GM21447 (cell line): ENCODE measurements around the gene ZNF789.
"Not testable (repeated sequence)": the region's sequence is repeated elsewhere in the genome, so short reads cannot be mapped to it uniquely, and the experiment has no call there.

Source experiments
- ATAC-seq: cut with Tn5 transposase; IDR thresholded peaks from one replicate; pipeline ENCODE4 v1.9.1; 2021; ENCODE audit not compliant: unreplicated experiment

Gene ZNF789

DNA sequence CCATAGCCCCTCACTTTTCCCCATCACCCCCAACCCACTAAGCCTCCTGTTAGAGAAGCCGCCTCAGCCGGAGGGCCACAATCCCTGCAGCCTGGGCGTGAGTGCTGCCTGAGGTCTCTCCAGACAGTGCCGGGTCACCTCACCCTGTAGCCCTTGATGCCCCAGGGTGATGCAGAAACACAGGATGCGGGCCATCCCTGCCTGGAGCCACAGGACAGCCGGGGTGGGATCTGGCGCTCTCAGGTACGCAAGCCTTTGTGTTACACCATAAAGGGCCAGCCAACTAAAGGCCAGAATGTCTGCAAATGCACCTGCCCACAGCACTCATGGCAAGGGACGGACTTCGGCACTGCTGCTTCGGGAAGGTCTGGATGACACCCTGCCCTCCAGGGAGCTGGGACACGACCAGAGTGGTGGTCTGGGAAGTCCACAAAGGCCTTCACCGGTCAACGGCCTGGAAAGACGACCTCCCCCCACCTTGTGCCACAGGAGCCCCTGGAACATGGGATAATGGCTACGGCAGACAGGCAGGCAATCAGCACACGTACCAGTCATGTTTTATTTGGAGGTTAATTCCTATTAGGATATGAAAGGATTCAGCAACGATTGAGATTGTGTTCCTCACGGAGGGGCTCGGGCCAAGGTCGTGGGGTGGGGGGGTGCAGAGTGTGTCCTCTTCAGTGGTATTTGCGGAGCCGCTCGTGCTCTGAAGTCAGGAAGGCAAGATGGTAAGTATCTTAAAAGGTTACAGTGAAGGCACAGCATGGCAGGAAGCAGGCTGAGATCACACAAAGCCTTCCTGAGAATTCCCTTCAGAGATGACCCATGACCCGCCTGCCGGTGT is 14.8 kb upstream of the ZNF789 start:
- no peak for ATAC-seq

DNA sequence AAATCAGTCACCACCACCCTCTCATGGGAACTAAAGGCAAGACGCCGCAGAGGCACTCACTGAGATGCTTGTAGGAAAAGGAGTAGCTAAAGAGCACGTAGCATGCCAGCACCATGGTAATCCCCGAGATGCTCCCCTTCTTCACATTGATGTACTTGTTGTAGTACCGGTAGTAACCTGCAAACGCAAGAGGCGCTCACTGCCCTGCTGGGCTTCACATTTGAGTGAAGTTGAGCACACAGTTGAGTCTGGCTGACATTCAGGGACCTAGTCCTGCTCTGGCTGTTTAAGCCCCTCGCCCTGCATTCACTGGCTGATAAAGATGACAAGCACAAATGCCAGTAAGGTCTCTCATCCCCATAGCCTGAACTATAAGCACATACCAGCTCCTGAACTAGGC is 13.6 kb upstream of the ZNF789 start:
- ATAC-seq: no peak

DNA sequence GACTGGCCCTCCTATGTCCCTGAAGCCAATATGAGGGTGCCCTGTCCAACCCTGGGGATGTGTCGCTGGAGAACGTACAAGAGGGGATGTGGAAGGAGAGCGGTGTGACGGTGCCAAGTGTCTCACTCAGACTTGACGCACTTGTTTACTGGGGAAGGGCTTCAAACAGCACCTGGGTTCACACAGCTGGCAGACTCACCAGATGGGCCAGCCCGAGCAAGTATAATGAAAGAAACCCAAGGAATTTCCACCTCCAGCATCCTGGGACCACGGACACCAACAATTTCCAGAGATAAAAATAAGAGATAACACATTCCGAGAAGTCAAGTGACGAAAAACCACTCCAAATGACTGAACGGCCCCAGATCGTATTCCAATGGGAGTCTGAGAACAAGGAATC is 12.0 kb upstream of the ZNF789 start:
- no peak for ATAC-seq

DNA sequence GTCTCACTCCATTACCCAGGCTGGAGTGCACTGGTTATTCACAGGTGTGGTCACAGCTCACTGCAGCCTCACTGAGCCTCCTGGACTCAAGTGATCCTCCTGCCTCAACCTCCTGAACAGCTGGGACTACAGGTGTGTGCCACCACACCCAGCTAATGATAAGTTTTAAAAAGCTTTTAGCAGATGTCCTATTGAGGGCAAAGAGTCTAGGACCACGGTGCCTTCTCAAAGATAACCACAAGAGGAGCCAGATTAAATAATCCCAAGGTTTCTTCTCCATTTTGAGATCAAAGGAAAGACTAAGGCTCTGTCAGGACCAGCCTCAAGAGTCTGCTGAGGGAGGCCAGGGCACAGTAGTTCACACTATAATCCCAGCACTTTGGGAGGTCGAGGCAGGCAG is 11.5 kb upstream of the ZNF789 start:
- no peak for ATAC-seq

DNA sequence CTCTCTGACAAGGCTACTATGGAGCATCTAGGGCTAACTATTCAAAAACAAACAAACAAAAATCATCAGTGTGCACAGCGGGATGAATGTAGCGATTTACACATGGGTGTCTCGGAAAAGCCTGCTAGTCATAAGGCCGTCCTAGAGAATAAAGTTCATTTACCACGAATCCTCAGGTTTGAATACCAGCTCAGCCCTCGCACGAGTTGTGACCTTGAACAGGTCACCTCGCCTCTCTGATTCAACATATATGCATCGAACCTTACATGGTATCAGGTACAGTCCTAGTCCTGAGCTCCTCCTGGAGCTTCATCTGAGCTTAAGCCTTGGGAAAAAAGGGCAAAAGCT is 7.3 kb upstream of the ZNF789 start:
- no peak for ATAC-seq

DNA sequence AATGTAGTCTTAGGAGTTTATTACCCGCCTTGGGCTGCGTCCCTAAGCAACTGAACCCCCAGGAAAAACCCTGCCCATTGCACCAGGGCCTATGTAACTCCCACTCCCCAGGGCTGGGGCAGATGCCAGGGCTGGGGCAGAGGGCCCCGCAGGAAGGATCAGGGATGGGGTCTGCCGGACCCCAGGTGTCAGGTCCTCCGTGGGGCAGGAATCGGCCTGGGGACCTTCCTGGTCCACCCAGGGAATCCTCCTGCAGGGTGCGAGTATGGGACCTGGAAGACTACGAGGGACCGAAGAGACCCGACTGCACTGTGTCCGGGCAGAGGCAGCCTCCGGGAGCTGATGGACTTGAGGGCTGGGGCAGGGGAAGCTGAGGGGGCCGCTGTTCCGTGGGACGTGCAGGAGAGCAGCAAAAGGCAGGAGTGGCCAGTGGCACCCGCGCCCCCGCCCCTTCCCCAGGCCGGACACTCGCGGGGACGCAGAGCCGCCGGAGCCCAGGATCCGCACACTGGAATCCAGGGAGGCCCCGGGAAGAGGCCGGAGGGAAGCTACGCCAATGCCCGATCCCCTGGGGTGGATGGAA is 4.3 kb upstream of the ZNF789 start:
- no peak for ATAC-seq

DNA sequence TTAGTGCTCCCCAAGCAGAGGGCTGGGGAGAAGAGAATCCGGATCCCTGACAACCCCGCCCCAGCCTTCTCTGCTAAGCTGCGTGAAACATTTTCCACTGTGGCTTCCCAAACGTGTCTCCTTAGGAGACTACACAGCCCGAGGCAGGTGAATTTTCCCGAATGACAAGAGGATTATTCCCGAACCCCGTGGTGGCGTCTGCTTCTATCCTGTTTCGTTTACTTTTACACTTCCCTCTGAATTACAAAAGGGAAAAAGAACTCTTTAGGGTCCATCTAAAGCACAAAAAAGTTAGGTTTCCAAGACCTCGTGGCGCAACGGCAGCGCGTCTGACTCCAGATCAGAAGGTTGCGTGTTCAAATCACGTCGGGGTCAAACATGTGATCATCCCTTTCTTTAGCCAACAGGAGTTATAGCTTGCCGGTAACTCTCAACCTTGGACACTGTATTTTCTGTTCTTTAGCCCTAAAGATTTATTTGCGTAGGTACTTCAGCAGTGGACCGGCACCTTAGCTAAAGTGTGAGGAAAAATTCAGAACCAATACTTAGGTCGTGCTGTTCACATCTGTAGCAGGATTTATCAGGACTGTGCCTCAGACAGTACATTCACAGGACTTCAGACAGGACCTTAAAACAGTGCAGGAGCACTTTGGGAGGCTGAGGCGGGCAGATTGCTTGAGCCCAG is 3.2 kb upstream of the ZNF789 start:
- ATAC-seq: no peak

DNA sequence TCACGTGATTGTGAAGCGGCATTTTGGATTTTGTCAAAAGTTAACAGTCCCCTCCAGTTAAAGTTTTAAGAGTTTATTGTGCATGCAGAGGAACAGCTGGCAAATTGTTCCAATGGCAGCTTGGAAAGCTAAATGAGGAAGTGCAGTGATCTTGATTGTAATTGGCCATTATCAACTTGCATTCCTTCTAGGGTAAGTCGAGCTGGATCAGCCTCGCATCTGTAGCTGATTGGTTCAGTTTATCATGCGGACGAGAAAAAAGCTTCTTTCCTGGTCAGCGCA is 566 bp downstream of the ZNF789 start:
- ATAC-seq: peak; percentile 19

DNA sequence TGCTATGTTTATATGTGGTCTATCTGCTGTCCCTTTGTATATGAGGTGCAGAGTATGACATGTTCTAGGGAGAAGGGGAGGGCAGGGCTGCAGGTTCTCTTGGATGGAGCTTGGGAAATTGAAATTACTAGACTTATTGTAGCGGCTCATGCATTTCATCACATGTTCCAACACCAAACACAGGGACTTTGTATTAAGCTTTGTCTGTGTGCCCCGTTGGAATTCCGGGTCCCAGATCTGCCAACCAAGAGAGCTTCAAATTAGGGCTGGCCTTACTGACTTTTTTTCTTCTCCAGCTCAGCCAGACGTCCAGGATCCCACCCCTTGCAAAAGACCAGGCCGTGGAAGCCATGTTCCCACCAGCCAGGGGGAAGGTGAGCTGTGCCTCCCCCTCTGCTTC is 3.4 kb downstream of the ZNF789 start:
- ATAC-seq: no peak

DNA sequence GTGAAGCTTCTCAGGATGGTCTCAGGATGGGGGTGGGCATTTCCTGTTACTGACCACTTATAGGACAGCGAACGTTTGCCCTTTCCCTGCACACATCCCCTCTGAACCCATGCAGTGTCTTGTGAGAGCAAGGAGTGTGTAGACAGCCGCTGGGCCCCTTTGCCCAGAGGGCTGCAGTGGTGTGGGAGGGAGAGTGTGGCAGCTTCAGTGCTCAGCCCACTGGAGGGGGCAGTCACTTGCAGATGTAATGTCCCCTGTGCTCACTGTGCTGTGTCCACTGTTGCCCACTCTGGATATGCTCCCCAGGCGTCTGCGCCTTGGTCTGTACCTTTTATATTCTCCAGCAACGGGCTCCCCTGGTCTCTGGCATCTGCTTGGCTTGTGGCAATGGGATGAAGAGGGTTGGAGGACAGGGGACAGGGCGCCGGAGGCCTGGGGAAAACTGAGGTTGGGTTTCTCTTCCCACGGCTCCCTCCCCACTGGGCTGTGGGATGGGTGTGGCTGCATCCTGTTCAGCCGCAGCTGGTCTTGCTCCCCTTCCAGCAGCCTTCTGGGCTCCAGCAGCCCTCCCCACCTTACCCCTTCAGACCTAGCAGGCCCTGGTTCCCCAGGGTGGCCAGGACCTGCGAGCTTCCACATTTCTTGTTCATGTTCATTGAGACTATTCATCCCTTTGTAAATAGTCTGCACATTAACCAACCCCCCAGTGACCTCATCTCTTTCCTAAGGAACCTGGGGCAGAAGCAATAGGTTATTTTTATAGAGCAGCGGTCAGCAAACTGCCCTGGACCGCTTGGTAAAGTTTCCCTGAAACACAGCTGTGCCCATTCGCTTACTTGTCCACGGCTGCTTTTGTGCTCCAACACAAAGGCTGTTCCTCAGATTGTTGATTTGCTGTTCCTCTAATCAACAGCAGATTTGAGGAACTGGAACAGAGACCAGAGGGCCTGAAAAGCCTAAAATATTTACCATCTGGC is 6.1 kb downstream of the ZNF789 start:
- ATAC-seq: no peak

DNA sequence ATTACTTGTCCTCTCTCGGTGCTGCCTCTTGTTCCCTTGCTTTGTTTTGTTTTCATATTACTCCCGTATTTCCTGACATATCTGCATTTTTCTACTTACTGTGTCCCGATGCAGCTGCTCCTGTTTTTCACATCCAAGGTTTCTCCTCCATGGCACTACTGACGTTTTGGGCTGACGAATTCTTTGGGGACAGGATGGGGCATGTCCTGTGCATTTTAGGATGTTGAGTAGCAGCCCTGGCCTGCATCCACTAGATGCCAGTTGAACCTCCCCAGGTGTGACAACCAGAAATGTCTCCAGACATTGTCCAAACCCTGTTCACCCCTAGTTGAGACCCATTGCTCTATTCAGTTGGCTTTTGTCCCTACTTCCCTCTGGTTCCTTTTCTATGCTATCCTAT is 12.4 kb downstream of the ZNF789 start:
- no peak for ATAC-seq

DNA sequence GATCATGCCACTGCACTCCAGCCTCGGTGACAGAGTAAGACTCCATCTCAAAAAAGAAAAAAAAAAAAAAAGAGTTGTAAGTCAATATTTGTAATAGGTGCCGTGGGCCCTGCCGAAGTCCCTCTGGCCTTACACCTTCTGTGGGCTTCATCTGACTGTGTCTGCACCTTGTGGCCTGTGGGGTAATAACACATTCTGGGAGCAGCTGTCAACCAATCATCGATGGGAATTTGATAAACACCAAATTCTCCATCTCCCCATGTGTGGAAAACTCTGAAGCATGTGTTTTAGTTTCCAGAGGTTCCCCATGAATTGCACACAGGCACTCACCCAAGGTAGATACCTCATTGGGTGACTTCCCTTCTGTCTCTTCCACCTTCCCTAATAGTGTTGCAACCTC is 16.5 kb downstream of the ZNF789 start:
- no peak for ATAC-seq

DNA sequence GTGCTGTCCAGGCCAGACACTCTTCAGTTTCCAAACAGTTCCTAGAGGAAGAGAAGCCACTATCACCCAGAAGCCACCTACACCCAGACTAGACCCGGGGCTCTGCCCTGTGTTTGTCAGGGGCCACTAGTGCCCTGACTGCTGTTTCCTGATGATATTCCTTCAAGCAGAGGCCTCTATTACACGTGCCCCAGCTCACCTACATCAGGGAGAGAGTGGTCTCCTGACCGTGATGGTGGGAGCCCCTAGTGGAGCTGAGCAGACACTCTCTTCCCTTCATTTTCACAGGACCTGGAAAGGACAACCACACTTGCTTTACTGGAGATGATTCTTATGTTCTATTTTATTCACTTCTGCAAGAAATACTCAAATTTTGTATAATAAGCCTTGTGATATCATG is 18.2 kb downstream of the ZNF789 start:
- no peak for ATAC-seq

DNA sequence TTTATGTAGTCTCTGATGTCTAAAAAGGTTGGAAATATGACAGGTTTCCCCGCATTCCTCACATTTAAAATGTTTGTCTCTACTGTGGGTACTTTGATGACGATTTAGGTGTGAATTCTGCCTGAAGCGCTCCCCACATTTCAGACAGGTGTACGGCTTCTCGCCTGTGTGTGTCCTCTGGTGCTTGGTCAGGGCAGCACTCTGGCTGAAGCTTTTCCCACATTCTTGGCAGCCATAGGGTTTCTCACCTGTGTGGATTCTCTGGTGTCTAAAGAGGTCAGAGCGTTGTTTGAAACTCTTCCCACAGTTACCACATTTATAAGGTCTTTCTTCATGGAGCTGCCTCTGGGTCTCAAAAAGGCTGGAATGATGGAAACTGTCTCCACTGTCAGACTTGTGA is 21.1 kb downstream of the ZNF789 start:
- ATAC-seq: no peak

DNA sequence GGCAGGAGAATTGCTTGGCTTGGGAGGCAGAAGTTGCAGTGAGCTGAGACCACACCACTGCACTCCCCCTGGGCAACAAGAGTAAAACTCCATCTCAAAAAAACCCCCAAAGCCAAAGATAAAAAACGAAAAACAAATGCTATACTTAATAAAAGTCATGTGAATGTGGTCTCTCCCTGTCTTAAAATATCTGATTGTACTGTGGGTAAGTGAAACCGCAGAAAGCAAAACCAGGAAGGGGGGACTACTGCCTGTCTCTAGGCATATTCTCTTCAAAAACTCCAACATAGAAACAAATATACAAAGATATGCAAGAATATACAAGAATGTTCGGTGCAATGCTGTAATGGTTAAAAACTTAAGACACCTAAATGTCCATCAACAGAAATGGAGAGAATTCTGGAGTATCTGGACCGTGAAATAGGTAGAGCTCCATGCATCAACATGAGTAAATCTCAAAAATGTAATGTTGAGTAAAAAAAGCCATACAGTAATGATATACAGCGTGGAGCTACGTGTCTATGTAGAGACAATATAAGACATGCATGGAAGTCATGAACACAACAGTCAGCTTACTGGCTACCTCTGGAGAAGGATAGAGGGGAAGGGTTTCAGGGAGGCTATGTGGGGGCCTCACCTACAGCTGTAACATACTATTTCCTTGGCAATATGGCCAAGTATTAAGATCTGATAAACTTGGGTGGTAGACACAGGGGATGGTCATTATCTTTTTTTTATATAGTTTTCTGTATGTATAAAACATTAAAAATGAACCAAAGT is 25.3 kb downstream of the ZNF789 start:
- no peak for ATAC-seq

DNA sequence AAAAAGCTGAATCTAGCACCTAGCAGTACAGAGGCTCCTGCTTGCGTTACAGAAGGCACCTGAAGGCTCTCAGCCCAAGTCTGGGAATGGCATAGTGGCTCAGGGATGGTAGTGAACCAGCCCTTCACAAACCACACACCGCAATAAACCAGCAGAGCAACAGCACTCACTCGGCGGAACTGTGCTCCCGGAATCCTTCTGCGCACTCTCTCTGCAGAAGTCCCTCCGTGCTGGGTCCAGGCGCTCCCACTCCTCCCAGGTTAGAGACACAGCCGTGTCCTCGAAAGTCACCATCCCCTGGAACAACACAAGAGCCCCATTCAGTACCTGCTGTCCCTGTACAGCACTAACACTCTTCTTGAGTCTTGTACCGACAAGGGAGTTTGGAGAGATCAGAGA is 25.9 kb downstream of the ZNF789 start:
- ATAC-seq: no peak

DNA sequence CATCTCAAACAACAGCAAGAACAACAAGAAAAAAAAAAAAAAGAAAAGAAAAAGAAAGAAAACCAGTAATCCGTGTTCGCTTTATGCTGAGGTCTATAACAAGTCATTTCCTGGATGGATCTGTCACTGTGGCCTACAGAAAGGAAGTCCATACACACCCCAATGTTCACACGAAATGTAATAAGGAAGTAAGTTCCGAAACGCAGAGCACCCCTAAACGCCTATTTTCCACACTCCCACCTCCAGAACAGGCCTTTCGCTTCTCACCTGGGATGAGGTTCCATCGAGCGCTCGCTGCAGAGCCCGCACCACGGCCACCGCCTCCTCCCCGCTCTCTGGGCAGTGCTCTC is 26.7 kb downstream of the ZNF789 start:
- no peak for ATAC-seq

DNA sequence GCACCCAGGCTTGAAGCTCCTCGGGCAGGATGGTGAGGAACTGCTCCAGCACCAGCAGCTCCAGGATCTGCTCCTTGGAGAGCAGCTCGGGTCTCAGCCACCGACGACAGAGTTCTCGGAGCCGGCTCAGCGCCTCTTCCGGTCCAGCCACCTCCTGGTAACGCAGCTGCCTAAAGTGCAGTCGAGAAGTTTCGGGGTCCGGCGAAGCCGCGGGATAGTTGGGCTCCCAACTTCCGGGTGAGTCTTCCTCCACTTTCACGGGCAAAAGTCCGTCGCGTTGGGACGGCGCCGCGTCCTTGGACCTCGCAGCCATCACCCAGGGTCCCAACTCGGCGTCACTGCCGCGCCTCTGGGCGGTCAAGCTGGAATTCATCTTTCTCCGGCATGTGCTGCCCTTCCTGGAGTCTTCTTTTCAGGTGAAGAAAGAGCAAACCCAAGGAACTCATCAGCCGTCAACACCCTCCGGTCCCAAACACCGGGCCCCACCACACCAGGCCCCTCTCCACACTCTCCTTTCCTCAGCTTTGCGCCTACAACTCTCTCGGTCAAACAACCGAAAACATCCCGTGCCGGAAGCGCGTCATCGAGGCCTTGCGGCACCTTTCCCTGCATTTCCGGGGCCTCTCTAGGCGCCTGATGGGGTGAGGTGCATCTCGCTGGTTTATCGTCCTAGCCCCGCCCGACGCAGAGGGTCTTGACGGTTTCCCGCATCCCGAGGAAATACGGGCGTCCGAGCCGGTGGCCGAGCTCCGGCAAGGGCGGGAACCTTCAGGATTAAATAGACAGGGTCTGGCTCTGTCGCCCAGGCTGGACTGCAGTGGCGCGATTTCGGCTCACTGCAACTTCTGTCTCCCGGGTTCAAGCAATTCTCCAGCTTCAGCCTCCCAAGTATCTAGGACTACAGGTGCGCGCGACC is 27.3 kb downstream of the ZNF789 start, which contains the start of gene ZNF394:
Gene ZNF394 (minus strand): TSS at position 561 of the 916 bp plus-strand sequence. CDS start 188 bp downstream, at position 373.
- ATAC-seq: peak; percentile 44

DNA sequence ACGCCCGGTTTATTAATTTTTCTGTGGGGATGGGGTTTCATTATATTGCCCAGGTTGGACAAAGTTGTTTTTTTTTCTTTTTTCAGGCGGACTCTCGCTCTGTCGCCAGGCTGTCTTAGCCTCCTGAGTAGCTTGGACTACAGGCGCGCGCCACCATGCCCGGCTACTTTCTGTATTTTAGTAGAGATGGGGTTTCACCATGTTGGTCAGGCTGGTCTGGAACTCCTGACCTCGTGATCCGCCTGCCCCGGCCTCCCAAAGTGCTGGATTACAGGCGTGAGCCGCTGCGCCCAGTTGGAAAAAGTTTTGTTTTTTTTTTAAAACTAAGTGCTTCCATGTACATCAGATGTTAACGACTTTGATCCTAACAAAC is 27.9 kb downstream of the ZNF789 start:
- ATAC-seq: no peak

DNA sequence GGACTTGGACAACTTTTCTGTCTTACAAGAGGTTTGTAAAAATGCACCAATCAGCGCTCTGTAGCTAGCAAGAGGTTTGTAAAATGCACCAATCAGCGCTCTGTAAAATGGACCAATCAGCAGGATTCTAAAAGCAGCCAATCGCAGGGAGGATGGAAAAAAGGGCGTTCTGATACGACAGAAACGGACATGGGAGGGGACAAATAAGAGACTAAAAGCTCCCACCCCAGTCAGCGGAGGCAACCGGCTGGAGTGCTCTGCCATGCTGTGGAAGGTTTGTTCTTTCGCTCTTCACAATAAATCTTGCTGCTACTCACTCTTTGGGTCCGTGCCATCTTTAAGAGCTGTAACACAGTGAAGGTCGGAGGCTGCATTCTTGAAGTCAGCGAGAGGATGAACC is 28.5 kb downstream of the ZNF789 start:
- ATAC-seq: not testable (repeated sequence)
